Measurements from ENCODE around the gene FAM200C. TPM values are rescaled to one million over a fixed set of nuclear protein-coding genes. Genes with fewer than 3 reads are reported as not detected.

FAM200C gene
- total RNA-seq, 2 experiments from 2014 or later = 0.16 TPM; not detected in 1

- peak overlapping the region; percentile 77 for H3K4me3 ChIP-seq (ENCODE audit: low read length)
- no peaks in the 10 kb centered on the region for H3K27me3 ChIP-seq (ENCODE audit: control insufficient read depth in 1 of 2, insufficient read depth in 2 of 2, low read length in 2 of 2)
- POLR2A ChIA-PET = interaction anchor here (2.9 to 4.2 kb wide), 2 partner anchors 15 to 44 kb away, joined by 20 to 24 read pairs; no protein-coding TSS in a partner anchor
- Mint-ChIP-seq H3K27me3 (no peaks in the 10 kb centered on the region), H3K4me1 (ENCODE audit: low read depth) (peaks cover 76% of the 10 kb centered on the region), H3K36me3 (ENCODE audit: low read depth) (peaks cover 14% of the 10 kb centered on the region), H3K27ac (peak overlapping the region; percentile 88), H3K4me3 (peak overlapping the region; percentile 95), H3K9me3 (no peaks in the 10 kb centered on the region)
- CTCF ChIA-PET = interaction anchor here (1.4 to 8.2 kb wide), 3 partner anchors 16 to 85 kb away, joined by 5 to 114 read pairs (median 5); no protein-coding TSS in a partner anchor
- ATAC-seq (ENCODE audit: poor library complexity) = no peak
- no peaks in the 10 kb centered on the region for H3K9me3 ChIP-seq (ENCODE audit: control insufficient read depth in 1 of 2, insufficient read depth in 1 of 2, low read length in 2 of 2)
- H3K36me3 ChIP-seq (ENCODE audit: insufficient read depth, low read length) = no peaks in the 10 kb centered on the region
- peaks cover 21% of the 10 kb centered on the region for H3K4me1 ChIP-seq (ENCODE audit: insufficient read depth, low read length)
- TF ChIP-seq CTCF (IDR thresholded peaks at IDR 0.05) = no peak
- intact Hi-C loops (cut with DNase I, micrococcal nuclease) = loop anchor here (5.0 kb wide), 3 partner anchors 44 to 301 kb away; no protein-coding TSS in a partner anchor
- H3K27ac ChIP-seq (ENCODE audit: low read depth in 1 of 2, low read length in 2 of 2) = no peak overlapping the region
- no peak for DNase-seq
These were observed 23.2 kb upstream of the FAM200C start for GRCh38 chr5:160423099-160423498.

DNA sequence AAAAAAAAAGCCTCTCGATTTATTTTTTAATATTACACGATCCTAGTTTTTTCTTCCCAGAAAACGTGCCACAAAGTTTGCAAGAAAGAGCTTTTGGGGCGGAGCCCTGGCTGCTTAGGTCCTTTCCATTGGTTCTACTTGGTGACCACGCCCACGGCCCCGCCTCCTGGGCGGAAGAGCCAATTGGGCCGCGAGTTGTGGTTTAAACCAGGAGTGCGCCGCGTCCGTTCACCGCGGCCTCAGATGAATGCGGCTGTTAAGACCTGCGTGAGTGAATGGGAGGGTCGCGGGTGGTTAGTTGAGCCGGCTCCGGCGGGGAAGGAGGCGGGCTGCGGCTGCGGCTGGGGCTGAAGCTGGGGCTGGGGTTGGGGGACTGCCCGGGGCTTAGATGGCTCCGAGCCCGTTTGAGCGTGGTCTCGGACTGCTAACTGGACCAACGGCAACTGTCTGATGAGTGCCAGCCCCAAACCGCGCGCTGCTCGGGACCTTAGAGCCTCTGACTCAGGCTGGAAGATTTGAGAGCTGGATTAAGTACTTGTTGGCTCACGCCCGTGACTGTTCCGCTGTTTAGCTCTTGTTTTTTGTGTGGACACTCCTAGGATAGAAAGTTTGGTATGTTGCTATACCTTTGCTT is 21.9 kb upstream of the FAM200C start, which contains the start of gene PTTG1:
Gene PTTG1 (plus strand): TSS at position 231 of the 634 bp plus-strand sequence. CDS start 458 bp downstream, outside the sequence.
- Histone ChIP-seq H3K27ac (ENCODE audit: low read depth in 1 of 2, low read length in 2 of 2) (peak within 1 kb of the TSS; percentile 24 to 37), H3K27me3 (ENCODE audit: control insufficient read depth in 1 of 2, insufficient read depth in 2 of 2, low read length in 2 of 2) (no peaks in the 10 kb centered on the region), H3K9me3 (ENCODE audit: control insufficient read depth in 1 of 2, insufficient read depth in 1 of 2, low read length in 2 of 2) (no peaks in the 10 kb centered on the region), H3K4me3 (ENCODE audit: low read length) (peak within 1 kb of the TSS; percentile 77), H3K36me3 (ENCODE audit: insufficient read depth, low read length) (peaks cover 3% of the 10 kb centered on the region), H3K4me1 (ENCODE audit: insufficient read depth, low read length) (peaks cover 30% of the 10 kb centered on the region)
- intact Hi-C loops (cut with DNase I, micrococcal nuclease) = loop anchor here (5.0 kb wide), 3 partner anchors 46 to 299 kb away; no protein-coding TSS in a partner anchor
- DNase-seq (peak; percentile 81 to 97 (median 88)), ATAC-seq (ENCODE audit: poor library complexity) (peak; percentile 71)
- Mint-ChIP-seq H3K36me3 (ENCODE audit: low read depth) (peaks cover 20% of the 10 kb centered on the region), H3K27me3 (no peaks in the 10 kb centered on the region), H3K9me3 (no peaks in the 10 kb centered on the region), H3K4me1 (ENCODE audit: low read depth) (peaks cover 86% of the 10 kb centered on the region), H3K4me3 (peak within 1 kb of the TSS; percentile 95), H3K27ac (peak within 1 kb of the TSS; percentile 88)
- ChIA-PET POLR2A (interaction anchor here (0.6 to 4.2 kb wide), 6 partner anchors 17 to 1978 kb away, joined by 3 to 24 read pairs (median 4); no protein-coding TSS in a partner anchor), CTCF (interaction anchor here (1.1 to 8.2 kb wide), 4 partner anchors 10 to 1265 kb away, joined by 3 to 114 read pairs (median 4); no protein-coding TSS in a partner anchor)
- TF ChIP-seq CTCF (IDR thresholded peaks at IDR 0.05) = no peak

GRCh38 chr5:160420331-160420610 is 20.4 kb upstream of the FAM200C start:
- CTCF ChIA-PET = interaction anchor here (8.2 kb wide), 1 partner anchor 18 kb away, joined by 114 read pairs; no protein-coding TSS in a partner anchor
- peaks cover 3% of the 10 kb centered on the region for H3K36me3 ChIP-seq (ENCODE audit: insufficient read depth, low read length)
- H3K27me3 ChIP-seq (ENCODE audit: control insufficient read depth in 1 of 2, insufficient read depth in 2 of 2, low read length in 2 of 2) = no peaks in the 10 kb centered on the region
- POLR2A ChIA-PET = interaction anchor here (3.7 kb wide), 1 partner anchor 18 kb away, joined by 32 read pairs; no protein-coding TSS in a partner anchor
- peaks cover 34% of the 10 kb centered on the region for H3K36me3 Mint-ChIP-seq (ENCODE audit: low read depth)
- H3K27ac ChIP-seq (ENCODE audit: low read depth in 1 of 2, low read length in 2 of 2) = no peak overlapping the region
- peaks cover 35% of the 10 kb centered on the region for H3K4me1 ChIP-seq (ENCODE audit: insufficient read depth, low read length)
- no peak for TF ChIP-seq CTCF (IDR thresholded peaks at IDR 0.05)
- DNase-seq = no peak
- H3K9me3 Mint-ChIP-seq = no peaks in the 10 kb centered on the region
- no peak overlapping the region for H3K4me3 ChIP-seq (ENCODE audit: low read length)
- no peaks in the 10 kb centered on the region for H3K27me3 Mint-ChIP-seq
- no peaks in the 10 kb centered on the region for H3K9me3 ChIP-seq (ENCODE audit: control insufficient read depth in 1 of 2, insufficient read depth in 1 of 2, low read length in 2 of 2)
- intact Hi-C loops (cut with DNase I, micrococcal nuclease) = loop anchor here (5.0 kb wide), 3 partner anchors 47 to 298 kb away; no protein-coding TSS in a partner anchor
- no peak for ATAC-seq (ENCODE audit: poor library complexity)
- peak overlapping the region; percentile 98 for H3K4me3 Mint-ChIP-seq
- peaks cover 95% of the 10 kb centered on the region for H3K4me1 Mint-ChIP-seq (ENCODE audit: low read depth)
- H3K27ac Mint-ChIP-seq = peak overlapping the region; percentile 92
